ENCODE data around the gene CDC37.
"Not testable (repeated sequence)": the region's sequence is repeated elsewhere in the genome, so short reads cannot be mapped to it uniquely, and the experiment has no call there.

The CDC37 gene

DNA sequence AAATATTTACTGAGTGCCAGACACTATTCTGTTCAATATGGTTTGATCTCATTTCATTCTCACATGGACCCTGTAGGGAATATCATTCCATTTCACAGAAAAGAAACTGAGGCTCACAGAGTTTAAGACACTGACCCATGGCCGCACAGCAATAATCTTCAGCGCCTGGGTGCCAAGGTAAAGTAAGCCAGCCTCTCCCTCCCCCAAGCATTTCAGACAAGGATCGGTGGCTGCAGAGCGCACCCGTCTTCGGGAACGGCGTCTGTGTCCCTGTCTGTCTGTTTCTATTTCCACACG is 12.7 kb upstream of the CDC37 start:
- Mint-ChIP-seq H3K27me3 (peaks cover 20% of the 10 kb centered on the region), H3K4me1 (peaks cover 29% of the 10 kb centered on the region), H3K36me3 (no peaks in the 10 kb centered on the region), H3K27ac (peak overlapping the region; percentile 95), H3K4me3 (peak overlapping the region; percentile 79), H3K9me3 (peaks cover 2% of the 10 kb centered on the region)
- no peak for DNase-seq (ENCODE audit: low spot score in 2 of 2)
- ATAC-seq (ENCODE audit: low read depth): no peak

DNA sequence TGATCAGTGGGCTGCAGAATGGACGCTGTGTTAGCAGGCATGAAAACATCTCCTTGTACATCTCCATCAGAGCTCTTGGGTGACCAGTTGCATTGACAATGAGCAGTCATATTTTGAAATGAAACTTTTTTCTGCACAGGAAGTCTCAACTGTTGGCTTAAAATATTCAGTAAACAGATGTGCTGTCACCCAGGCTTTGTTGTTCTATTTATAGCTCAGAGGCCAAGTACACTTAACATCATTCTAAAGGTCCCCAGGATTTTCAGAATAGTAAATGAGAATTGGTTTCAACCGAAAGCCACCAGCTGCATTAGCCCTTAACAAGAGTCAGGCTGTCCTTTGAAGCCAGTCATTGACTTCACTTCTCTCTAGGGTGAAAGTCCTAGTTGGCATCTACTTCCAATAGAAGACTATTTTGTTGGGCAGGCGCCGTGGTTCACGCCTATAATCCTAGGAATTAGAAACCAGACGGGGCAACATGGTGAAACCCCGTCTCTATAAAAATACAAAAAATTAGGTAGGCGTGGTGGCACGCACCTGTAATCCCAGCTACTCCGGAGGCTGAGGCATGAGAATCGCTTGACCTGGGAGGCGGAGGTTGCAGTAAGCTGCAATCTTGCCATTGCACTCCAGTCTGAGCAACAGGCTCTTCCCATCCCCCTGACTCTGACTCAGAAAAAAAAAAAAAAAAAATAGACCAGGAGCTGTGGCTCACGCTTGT is 9.1 kb upstream of the CDC37 start:
- H3K27ac Mint-ChIP-seq: peak overlapping the region; percentile 55
- H3K27me3 Mint-ChIP-seq: peaks cover 3% of the 10 kb centered on the region
- H3K9me3 Mint-ChIP-seq: peaks cover 2% of the 10 kb centered on the region
- H3K4me1 Mint-ChIP-seq: peaks cover 31% of the 10 kb centered on the region
- H3K36me3 Mint-ChIP-seq: no peaks in the 10 kb centered on the region
- DNase-seq (ENCODE audit: low spot score in 2 of 2) (no peak), ATAC-seq (ENCODE audit: low read depth) (peak; percentile 28)
- peak overlapping the region; percentile 37 for H3K4me3 Mint-ChIP-seq

DNA sequence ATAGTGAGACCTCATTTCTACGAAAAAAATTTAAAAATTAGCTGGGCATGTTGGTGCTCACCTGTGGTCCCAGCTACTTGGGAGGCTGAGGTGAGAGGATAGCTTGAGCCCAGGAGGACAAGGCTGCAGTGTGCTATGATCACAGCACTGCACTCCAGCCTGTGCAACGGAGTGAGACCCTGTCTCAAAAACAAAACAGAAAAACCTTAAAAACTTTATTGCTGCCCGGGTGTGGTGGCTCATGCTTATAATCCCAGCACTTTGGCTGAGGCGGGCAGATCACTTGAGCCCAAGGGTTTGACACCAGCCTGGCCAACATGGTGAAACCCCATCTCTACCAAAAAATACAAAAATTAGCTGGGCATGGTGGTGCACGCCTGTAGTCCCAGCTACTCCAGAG is 7.9 kb upstream of the CDC37 start:
- Mint-ChIP-seq H3K27ac (peak overlapping the region; percentile 60), H3K4me1 (peaks cover 29% of the 10 kb centered on the region)
- H3K27me3 Mint-ChIP-seq; ATAC-seq (ENCODE audit: low read depth); H3K4me3 Mint-ChIP-seq; H3K9me3 Mint-ChIP-seq; H3K36me3 Mint-ChIP-seq; DNase-seq (ENCODE audit: low spot score in 2 of 2): not testable (repeated sequence)

DNA sequence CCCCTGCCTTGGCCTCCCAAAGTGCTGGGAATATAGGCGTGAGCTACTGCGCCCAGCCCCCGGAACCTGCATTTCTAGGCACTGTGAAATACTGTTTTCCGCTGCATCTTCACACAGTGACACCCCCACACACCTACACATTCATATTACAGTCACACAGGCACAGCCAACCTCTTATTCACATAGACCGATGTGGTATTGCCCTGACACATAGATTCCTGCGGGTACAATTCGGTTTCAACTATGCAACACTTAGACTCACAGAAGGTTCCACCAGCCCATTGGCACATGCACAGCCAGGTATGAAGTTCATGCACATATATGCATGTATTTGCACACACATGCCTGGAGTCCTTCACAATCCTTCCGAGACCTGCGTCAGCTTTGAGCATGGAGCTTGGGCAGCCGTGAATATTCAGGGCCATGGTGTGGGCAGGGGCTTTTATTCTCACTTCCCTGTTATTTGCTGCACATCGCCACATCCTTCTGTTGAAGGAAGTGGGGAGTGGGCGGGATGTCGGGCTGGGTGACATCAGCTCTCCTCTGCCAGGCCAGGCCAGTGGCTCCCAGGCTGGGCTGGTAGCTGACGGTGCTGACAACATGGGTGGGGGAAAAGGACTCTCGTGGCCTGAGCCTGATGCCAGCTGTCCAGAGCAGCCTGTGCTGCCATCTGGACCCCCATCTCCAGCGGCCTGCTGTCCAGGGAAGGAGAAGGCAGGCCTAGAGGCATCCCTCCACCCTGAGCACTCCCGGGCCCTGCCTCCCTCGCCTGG is 5.4 kb upstream of the CDC37 start:
- Mint-ChIP-seq H3K36me3 (no peaks in the 10 kb centered on the region), H3K4me1 (peaks cover 41% of the 10 kb centered on the region), H3K9me3 (no peaks in the 10 kb centered on the region), H3K27ac (peak overlapping the region; percentile 5), H3K27me3 (no peaks in the 10 kb centered on the region), H3K4me3 (peak overlapping the region; percentile 64)
- ATAC-seq (ENCODE audit: low read depth) (peak; percentile 47), DNase-seq (ENCODE audit: low spot score in 2 of 2) (peak in 1 of 2 donors; percentile 43)

DNA sequence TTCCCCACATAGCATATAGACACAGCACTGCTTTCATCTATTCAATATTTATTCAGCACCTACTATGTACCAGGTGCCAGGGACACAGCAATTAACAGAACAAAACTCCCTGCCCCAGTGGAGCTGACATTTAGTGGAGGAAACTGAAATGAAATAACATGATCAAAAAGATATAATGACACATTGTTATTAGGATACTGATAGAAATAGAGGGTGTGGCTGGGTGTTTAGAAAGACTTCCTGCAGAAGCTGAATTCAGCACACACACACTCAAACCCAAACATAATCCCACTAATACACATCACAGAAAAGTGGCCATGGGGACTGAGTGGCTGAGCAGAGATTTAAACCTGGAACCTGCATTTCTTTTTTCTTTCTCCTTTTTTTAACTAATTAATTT is 3.8 kb upstream of the CDC37 start:
- no peak overlapping the region for H3K4me3 Mint-ChIP-seq
- no peak for ATAC-seq (ENCODE audit: low read depth)
- no peaks in the 10 kb centered on the region for H3K36me3 Mint-ChIP-seq
- no peak for DNase-seq (ENCODE audit: low spot score in 2 of 2)
- H3K4me1 Mint-ChIP-seq: peaks cover 44% of the 10 kb centered on the region
- no peak overlapping the region for H3K27ac Mint-ChIP-seq
- no peaks in the 10 kb centered on the region for H3K9me3 Mint-ChIP-seq
- no peaks in the 10 kb centered on the region for H3K27me3 Mint-ChIP-seq

DNA sequence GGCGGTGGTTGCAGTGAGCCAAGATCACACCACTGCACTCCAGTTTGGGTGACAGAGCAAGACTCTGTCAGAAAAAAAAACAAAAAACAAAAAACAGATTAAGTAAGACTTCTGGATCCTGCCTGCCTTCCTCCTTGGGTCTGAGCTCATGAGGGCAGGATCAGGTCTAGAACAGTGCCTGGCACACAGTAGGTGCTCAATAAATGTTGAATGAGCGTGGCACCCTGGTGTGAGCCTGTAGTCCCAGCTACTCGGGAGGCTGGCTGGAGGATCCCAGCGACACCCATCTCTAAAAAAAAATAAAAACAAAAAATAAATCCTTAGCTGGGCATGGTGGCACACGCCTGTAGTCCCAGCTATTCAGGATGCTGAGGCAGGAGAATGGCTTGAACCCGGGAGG is 2.8 kb upstream of the CDC37 start:
- peaks cover 47% of the 10 kb centered on the region for H3K4me1 Mint-ChIP-seq
- DNase-seq (ENCODE audit: low spot score in 2 of 2): no peak
- no peak overlapping the region for H3K4me3 Mint-ChIP-seq
- peak overlapping the region; percentile 65 for H3K27ac Mint-ChIP-seq
- no peak for ATAC-seq (ENCODE audit: low read depth)
- H3K9me3 Mint-ChIP-seq: no peaks in the 10 kb centered on the region
- no peaks in the 10 kb centered on the region for H3K36me3 Mint-ChIP-seq
- H3K27me3 Mint-ChIP-seq: no peaks in the 10 kb centered on the region

DNA sequence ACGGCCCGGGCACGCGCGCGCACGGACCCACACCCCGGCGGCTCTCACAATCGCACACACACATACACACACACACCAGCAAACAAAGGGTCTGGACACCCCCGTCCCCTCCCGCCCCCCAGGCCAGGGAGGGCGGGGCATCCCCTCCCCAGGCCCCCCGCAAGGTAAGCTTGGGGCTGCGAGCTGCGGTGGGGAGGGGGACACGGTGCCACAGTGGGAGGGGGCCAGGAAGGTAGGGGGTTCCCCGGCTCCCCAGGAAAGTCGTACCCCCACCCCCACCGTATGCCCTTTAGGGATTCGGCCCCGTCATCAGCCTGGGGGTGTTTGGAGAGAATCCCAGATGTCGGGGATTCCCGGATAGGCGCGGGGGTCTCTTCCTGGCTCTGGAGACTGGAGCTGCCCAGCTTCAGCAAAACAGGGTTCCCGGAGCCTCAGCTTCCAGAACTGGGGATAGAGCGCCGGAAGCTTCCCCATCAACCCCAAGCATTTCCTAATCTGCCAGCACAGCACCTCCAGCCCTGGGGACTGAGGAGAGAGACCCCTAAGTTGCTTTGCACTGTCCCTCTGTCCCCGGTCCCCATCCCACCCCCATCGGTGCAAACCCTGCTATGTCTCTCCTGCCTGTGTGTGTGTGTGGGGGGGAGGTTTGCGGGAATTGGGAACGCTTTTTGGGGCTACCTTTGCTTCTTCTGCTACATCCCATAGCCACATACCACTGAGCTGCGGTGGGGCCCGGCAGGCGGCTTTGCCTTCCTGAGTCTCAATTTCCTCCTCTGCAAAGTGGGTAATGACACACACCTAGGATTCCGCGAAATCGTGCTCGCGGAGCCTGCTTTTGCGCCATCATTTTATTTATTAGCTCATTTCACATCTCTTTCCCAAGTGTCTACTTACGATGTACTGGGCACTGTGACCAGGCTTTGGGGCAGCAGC is 1.8 kb upstream of the CDC37 start:
- peak overlapping the region; percentile 96 for H3K4me3 Mint-ChIP-seq
- peaks cover 48% of the 10 kb centered on the region for H3K4me1 Mint-ChIP-seq
- no peaks in the 10 kb centered on the region for H3K27me3 Mint-ChIP-seq
- H3K9me3 Mint-ChIP-seq: no peaks in the 10 kb centered on the region
- ATAC-seq (ENCODE audit: low read depth) (no peak), DNase-seq (ENCODE audit: low spot score in 2 of 2) (no peak)
- H3K27ac Mint-ChIP-seq: peak overlapping the region; percentile 100
- H3K36me3 Mint-ChIP-seq: no peaks in the 10 kb centered on the region

DNA sequence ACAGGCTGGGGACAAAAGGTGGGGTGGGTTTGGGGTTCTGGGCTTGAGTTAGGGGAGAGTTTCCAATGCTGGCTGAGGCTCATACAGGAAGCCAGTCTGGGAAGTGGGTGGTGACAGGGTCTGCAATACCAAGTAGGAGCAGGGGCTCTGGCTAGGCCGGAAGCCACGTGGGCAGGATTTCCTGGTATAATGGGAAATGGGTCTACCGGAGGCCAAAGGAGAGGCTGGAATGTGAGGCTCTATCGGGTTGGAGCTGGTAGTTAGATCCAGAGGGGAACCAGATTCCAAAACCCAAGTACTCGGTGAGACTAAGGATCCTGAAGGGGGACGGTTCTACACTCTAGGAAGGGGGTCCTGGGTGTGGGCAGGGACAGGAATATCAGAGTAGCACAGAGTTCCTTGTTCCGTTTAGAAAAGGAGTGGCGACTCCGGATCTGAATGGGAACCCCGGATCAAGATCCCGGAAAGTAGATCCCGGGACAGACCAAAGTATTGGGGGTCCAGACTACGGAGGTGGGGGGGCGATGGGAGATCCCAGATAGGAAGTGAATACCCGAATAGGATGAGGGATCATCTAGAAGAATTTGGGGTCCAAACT is 802 bp downstream of the CDC37 start:
- H3K4me3 Mint-ChIP-seq: peak overlapping the region; percentile 96

DNA sequence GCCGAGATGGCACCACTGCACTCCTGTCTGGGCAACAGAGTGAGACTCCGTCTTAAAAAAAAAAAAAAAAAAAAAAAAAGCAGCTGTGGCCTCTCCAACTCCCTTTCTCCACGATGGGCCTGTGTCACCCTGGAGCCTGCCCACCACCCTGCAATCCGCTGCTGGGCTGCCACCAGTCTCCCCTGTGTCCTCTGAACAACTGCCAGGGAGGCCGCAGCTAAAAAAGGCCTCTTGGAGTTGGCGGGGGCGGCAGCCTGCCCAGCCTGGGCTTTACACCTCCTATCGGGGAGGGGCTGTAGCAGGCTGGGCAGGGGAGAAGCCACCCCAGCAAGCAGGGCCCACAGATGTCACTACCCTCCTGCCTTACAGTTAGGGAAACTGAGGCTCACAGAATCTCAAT is 3.5 kb downstream of the CDC37 start:
- DNase-seq (ENCODE audit: low spot score in 2 of 2): no peak
- ATAC-seq (ENCODE audit: low read depth): no peak
- peaks cover 12% of the 10 kb centered on the region for H3K36me3 Mint-ChIP-seq
- no peak overlapping the region for H3K4me3 Mint-ChIP-seq
- no peak overlapping the region for H3K27ac Mint-ChIP-seq
- H3K4me1 Mint-ChIP-seq: peaks cover 33% of the 10 kb centered on the region
- no peaks in the 10 kb centered on the region for H3K27me3 Mint-ChIP-seq
- H3K9me3 Mint-ChIP-seq: no peaks in the 10 kb centered on the region

More for the DNA sequence above, 802 bp downstream of the CDC37 start:
- ATAC-seq (ENCODE audit: low read depth) (no peak), DNase-seq (ENCODE audit: low spot score in 2 of 2) (no peak)
- no peaks in the 10 kb centered on the region for H3K36me3 Mint-ChIP-seq
- no peaks in the 10 kb centered on the region for H3K27me3 Mint-ChIP-seq
- peak overlapping the region; percentile 100 for H3K27ac Mint-ChIP-seq
- H3K4me1 Mint-ChIP-seq: peaks cover 42% of the 10 kb centered on the region
- H3K9me3 Mint-ChIP-seq: no peaks in the 10 kb centered on the region

DNA sequence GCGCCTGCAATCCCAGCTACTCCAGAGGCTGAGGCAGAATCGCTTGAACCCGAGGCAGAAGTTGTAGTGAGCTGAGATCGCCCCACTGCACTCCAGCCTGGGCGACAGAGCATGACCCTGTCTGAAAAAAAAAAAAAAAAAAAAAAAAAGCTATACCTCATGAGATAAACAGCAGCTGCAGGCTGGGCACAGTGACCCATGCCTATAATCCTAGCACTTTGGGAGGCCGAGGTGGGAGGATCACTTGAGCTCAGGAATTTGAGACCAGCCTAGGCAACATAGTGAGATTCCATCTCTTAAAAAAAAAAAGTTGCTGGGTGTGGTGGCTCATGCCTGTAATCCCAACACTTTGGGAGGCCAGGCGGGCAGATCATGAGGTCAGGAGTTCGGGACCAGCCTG is 4.0 kb downstream of the CDC37 start:
- not testable (repeated sequence) for H3K9me3 Mint-ChIP-seq; H3K27ac Mint-ChIP-seq; H3K4me3 Mint-ChIP-seq; ATAC-seq (ENCODE audit: low read depth); H3K27me3 Mint-ChIP-seq; DNase-seq (ENCODE audit: low spot score in 2 of 2)
- H3K4me1 Mint-ChIP-seq: peaks cover 29% of the 10 kb centered on the region
- H3K36me3 Mint-ChIP-seq: peaks cover 12% of the 10 kb centered on the region

DNA sequence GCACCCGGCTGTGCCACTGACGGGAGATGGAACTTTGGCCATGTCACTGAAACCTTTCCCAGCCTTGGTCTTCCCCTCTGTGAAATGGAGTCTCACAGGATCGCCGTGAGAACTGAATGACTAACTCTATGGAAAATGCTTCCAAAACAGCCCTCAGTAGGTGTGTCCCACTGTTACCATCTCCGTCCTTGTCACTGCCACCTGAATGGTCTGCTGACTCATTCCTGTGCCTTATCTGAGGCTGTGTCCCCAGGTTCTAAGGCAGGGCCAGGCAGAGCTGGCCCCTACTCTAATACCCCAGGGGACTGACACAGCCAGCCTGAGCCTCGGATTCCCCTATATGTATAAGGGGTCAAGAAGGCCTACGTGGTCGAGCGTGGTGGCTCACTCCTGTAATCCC is 4.5 kb downstream of the CDC37 start:
- ATAC-seq (ENCODE audit: low read depth): no peak
- Mint-ChIP-seq H3K36me3 (peaks cover 14% of the 10 kb centered on the region), H3K4me3 (no peak overlapping the region)

DNA sequence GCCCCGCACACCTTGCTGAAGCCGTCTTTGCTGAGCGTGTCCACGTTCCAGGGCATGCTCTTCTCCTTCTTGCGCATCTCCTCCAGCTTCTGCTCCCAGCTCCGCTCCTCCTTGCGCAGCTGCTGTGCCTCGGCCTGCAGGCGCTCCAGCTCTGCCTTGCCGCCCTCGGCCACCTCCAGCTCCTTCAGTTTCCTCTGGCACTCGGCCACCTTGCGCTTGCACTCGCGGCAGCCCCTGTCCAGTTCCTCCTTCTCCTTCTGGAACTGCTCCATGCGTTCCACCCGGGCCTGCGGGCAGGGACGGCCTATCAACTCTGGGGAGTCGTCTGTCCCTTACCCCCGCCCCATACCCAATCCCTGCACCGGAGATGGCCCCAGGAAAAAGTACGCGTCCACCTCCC is 7.4 kb downstream of the CDC37 start:
- Mint-ChIP-seq H3K4me1 (peaks cover 8% of the 10 kb centered on the region), H3K36me3 (peaks cover 24% of the 10 kb centered on the region), H3K4me3 (no peak overlapping the region), H3K27me3 (no peaks in the 10 kb centered on the region), H3K27ac (no peak overlapping the region), H3K9me3 (no peaks in the 10 kb centered on the region)
- ATAC-seq (ENCODE audit: low read depth) (no peak), DNase-seq (ENCODE audit: low spot score in 2 of 2) (no peak)

More for the DNA sequence above, 4.5 kb downstream of the CDC37 start:
- no peaks in the 10 kb centered on the region for H3K9me3 Mint-ChIP-seq
- H3K27me3 Mint-ChIP-seq: no peaks in the 10 kb centered on the region
- no peak for DNase-seq (ENCODE audit: low spot score in 2 of 2)
- peak overlapping the region; percentile 59 for H3K27ac Mint-ChIP-seq
- peaks cover 25% of the 10 kb centered on the region for H3K4me1 Mint-ChIP-seq

DNA sequence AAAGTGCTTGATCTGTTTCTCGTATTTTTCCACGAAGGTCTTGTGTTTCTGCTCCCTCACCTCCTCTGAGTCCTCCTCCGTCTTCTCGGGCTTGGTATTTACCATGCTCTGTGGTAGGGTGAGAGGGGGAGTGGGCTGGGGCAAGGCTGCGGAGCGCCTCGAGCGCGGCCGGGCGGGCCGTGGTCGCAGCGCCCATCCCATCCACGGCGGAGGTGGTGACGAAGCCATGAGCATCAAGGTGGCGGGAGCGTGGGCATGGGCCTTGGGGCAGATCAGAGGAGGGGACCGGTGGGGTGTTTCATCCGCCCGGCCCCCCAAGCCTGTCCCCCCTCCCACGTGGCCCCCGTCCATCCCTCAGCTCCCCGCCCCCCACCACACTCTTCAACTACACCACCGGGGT is 7.9 kb downstream of the CDC37 start:
- no peak overlapping the region for H3K4me3 Mint-ChIP-seq
- H3K9me3 Mint-ChIP-seq: no peaks in the 10 kb centered on the region
- DNase-seq (ENCODE audit: low spot score in 2 of 2): no peak
- H3K4me1 Mint-ChIP-seq: peaks cover 9% of the 10 kb centered on the region
- H3K27ac Mint-ChIP-seq: no peak overlapping the region
- H3K27me3 Mint-ChIP-seq: no peaks in the 10 kb centered on the region
- ATAC-seq (ENCODE audit: low read depth): no peak
- peaks cover 27% of the 10 kb centered on the region for H3K36me3 Mint-ChIP-seq

DNA sequence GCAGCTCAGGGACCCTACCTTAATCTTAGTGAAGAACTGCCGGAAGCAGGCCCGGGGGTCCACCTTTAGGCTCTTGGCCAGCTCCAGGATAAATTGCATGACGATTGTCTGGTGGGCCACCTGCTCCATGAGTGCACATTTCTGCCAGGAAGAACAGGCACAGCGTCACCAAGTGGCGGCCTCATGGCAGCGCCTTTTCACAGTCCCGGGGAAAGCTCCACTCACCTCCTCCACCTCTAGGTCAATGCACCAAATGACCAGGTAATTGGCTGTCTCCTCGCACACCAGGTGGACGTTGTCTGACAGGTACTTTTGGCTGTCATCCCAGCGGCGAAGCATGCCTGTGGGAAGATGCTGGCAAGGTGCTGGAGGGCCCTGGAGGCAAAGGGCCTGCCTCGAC is 8.3 kb downstream of the CDC37 start:
- H3K36me3 Mint-ChIP-seq: peaks cover 27% of the 10 kb centered on the region

More for the DNA sequence above, 8.3 kb downstream of the CDC37 start:
- DNase-seq (ENCODE audit: low spot score in 2 of 2): no peak
- Mint-ChIP-seq H3K9me3 (no peaks in the 10 kb centered on the region), H3K27me3 (no peaks in the 10 kb centered on the region), H3K27ac (no peak overlapping the region), H3K4me3 (no peak overlapping the region), H3K4me1 (peaks cover 11% of the 10 kb centered on the region)
- no peak for ATAC-seq (ENCODE audit: low read depth)

All from memory B cell (primary cell).